Caco-2 (cell line): Measurements from ENCODE around the gene ASMT. TPM values are rescaled to one million over a fixed set of nuclear protein-coding genes. Genes with fewer than 3 reads are reported as not detected.

Experiments
- BruUV-seq: library from RNA; stranded (reverse); fragments of 400-500 nt; replicated peaks from 2 replicates; lab custom pipeline; 2021; lab: Mats Ljungman, UMichigan
- CTCF ChIA-PET: fragments of 300-600 bp; sonication (Branson Sonifier 250); formaldehyde crosslinking; loops from one replicate; lab custom pipeline; 2022; ENCODE audit warnings: antibody characterized with exemption; lab: Charles Lee
- POLR2A ChIA-PET: fragments of 300-600 bp; sonication (Branson Sonifier 250); formaldehyde crosslinking; loops from one replicate; lab custom pipeline; 2022; ENCODE audit warnings: antibody characterized with exemption; lab: Charles Lee
- DNase-seq, 2 experiments: peaks; one replicate each; pipeline versions ENCODE4 v3.0.0 to v3.0.0-alpha.2; 2020 to 2022
- H3K27me3 ChIP-seq: replicated peaks from 2 replicates; pipeline ENCODE4 v1.6.0; 2011; ENCODE audit warnings: low read length; ENCODE audit not compliant: control insufficient read depth, insufficient read depth
- H3K36me3 ChIP-seq: 2 replicates; pipeline ENCODE4 v1.5.1; 2011; ENCODE audit warnings: low read length; ENCODE audit not compliant: control insufficient read depth, insufficient read depth
- H3K4me1 ChIP-seq: fragments of 250-450 bp; sonication (Bioruptor Pico); 2 replicates; pipeline ENCODE4 v1.5.1; 2020; ENCODE audit warnings: mild to moderate bottlenecking
- H3K4me3 ChIP-seq: 2 replicates; pipeline ENCODE4 v1.5.1; 2011; ENCODE audit warnings: low read depth, mild to moderate bottlenecking, control low read depth, low read length
- H3K9me3 ChIP-seq: fragments of 250-450 bp; sonication (Bioruptor Pico); 2 replicates; pipeline ENCODE4 v1.5.1; 2020; ENCODE audit warnings: mild to moderate bottlenecking, moderate library complexity
- H3K27ac Mint-ChIP-seq: one replicate; pipeline ENCODE4 v1.8.0; 2022; ENCODE audit warnings: mixed read lengths; ENCODE audit not compliant: unreplicated experiment
- H3K27me3 Mint-ChIP-seq: one replicate; pipeline ENCODE4 v1.8.0; 2022; ENCODE audit warnings: mixed read lengths; ENCODE audit not compliant: insufficient read depth, unreplicated experiment
- H3K36me3 Mint-ChIP-seq: one replicate; pipeline ENCODE4 v1.8.0; 2022; ENCODE audit warnings: mild to moderate bottlenecking, mixed read lengths; ENCODE audit not compliant: insufficient read depth, unreplicated experiment
- H3K4me1 Mint-ChIP-seq: one replicate; pipeline ENCODE4 v1.8.0; 2022; ENCODE audit warnings: low read depth, mixed read lengths; ENCODE audit not compliant: unreplicated experiment
- H3K4me3 Mint-ChIP-seq: one replicate; pipeline ENCODE4 v1.8.0; 2022; ENCODE audit warnings: mild to moderate bottlenecking, moderate library complexity, mixed read lengths; ENCODE audit not compliant: unreplicated experiment
- H3K9me3 Mint-ChIP-seq: one replicate; pipeline ENCODE4 v1.8.0; 2022; ENCODE audit warnings: mixed read lengths; ENCODE audit not compliant: unreplicated experiment
- intact Hi-C: fragments of 100-400 bp; cut with micrococcal nuclease; formaldehyde crosslinking; loops from one replicate; pipeline ENCODE4 v1.10.0; 2022; ENCODE audit not compliant: unreplicated experiment
- total RNA-seq: library from RNA; stranded (reverse); gene quantifications from 2 replicates; pipeline ENCODE4 v1.2.3, GENCODE V29; 2022
- TF ChIP-seq, protein P1 (sequence below), 2 experiments: fragments of 200-600 bp in 1 of 2; IDR thresholded peaks; 1 replicate in 1 of 2; 2 replicates in 1 of 2; pipeline versions ENCODE4 v1.5.1 to v1.8.0; 2011 to 2022; ENCODE audit warnings: antibody characterized with exemption in 1 of 2, control low read depth in 1 of 2, inconsistent platforms in 1 of 2, low read depth in 1 of 2, low read length in 1 of 2, mild to moderate bottlenecking in 1 of 2, moderate library complexity in 1 of 2; ENCODE audit not compliant: insufficient read depth in 1 of 2, severe bottlenecking in 1 of 2, unreplicated experiment in 1 of 2

ASMT gene
- total RNA-seq, 1 experiment from 2014 or later = not detected

DNA sequence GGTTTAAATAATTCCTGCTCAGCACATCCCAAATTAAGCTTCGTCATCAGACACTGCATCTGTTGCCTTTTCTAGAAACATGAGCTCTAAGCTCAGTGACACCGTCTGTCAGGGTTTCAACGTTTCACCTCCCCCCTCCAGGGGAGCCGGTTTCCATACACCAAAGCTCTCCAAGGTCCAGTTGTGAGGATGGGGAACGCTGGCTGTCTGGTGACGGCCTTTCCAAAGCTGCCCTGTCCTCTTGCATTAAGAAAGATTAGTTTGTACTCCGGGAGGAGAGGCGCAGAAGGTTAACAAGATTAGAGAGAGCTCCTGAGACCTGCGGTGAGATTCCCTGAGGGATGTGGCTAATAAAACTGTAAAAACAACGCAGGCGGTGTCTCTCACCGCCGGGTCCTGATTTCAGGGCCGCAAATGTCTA, 43.2 kb downstream of the ASMT start:
- H3K4me1 ChIP-seq = no peaks in the 10 kb centered on the region
- Mint-ChIP-seq H3K9me3 (peaks cover 24% of the 10 kb centered on the region), H3K27ac (peak overlapping the region; percentile 52), H3K4me1 (peaks cover 8% of the 10 kb centered on the region), H3K36me3 (no peaks in the 10 kb centered on the region), H3K4me3 (peak overlapping the region; percentile 21), H3K27me3 (no peaks in the 10 kb centered on the region)
- TF ChIP-seq, protein P1, sequence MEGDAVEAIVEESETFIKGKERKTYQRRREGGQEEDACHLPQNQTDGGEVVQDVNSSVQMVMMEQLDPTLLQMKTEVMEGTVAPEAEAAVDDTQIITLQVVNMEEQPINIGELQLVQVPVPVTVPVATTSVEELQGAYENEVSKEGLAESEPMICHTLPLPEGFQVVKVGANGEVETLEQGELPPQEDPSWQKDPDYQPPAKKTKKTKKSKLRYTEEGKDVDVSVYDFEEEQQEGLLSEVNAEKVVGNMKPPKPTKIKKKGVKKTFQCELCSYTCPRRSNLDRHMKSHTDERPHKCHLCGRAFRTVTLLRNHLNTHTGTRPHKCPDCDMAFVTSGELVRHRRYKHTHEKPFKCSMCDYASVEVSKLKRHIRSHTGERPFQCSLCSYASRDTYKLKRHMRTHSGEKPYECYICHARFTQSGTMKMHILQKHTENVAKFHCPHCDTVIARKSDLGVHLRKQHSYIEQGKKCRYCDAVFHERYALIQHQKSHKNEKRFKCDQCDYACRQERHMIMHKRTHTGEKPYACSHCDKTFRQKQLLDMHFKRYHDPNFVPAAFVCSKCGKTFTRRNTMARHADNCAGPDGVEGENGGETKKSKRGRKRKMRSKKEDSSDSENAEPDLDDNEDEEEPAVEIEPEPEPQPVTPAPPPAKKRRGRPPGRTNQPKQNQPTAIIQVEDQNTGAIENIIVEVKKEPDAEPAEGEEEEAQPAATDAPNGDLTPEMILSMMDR (IDR thresholded peaks at IDR 0.05; ENCODE audit: insufficient read depth in 1 of 2, low read depth in 1 of 2, low read length in 1 of 2, severe bottlenecking in 1 of 2, unreplicated experiment in 1 of 2) = no peak
- no peaks in the 10 kb centered on the region for H3K9me3 ChIP-seq
- H3K27me3 ChIP-seq = no peaks in the 10 kb centered on the region
- H3K36me3 ChIP-seq = no peaks in the 10 kb centered on the region
- POLR2A ChIA-PET = no interaction called here
- intact Hi-C loops = no loop called here
- DNase-seq = no peak
- CTCF ChIA-PET = no interaction called here
- BruUV-seq = no TSS peak
- no peak overlapping the region for H3K4me3 ChIP-seq

DNA sequence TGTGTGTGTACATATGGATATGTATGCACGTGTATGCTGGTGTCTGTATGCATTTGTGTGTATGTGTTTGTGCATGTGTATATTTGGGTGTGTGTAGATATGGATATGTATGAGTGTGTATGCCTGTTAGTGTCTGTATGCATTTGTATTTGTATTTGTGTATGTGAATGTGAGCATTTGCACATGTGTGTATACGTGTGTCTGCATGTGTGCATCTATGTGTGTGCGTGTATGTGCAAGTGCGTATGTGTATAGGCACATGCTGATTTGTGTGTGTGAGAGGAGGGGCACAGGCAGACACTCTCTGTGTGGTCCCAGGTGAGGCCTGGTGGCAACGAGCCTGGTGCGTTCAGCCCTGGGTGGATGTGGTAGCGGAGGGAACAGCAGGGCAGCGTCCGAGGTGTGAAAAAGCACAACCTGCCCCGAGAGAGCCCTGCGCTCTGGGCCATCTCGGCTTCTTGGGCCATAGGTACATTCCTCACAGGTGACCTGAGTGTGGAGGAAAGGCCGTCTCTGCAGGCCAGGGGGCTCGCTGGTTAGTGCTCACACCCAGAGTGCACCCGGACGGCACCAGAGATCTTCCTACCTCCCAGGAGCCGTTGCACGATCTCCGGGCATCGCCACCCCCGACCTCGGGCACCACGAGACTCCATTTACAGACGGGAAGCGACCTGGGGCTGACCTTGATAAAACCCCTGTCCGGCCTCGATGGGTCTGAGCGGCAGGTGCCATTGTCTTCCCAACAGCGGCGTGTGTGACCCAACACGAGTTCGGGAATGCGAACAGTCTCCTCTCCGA, 45.0 kb downstream of the ASMT start:
- no peaks in the 10 kb centered on the region for H3K36me3 ChIP-seq
- no peak overlapping the region for H3K4me3 Mint-ChIP-seq
- H3K27me3 ChIP-seq = no peaks in the 10 kb centered on the region
- peaks cover 8% of the 10 kb centered on the region for H3K4me1 Mint-ChIP-seq
- POLR2A ChIA-PET = no interaction called here
- H3K9me3 ChIP-seq = no peaks in the 10 kb centered on the region
- CTCF ChIA-PET = no interaction called here
- H3K27me3 Mint-ChIP-seq = no peaks in the 10 kb centered on the region
- H3K4me3 ChIP-seq = no peak overlapping the region
- peaks cover 24% of the 10 kb centered on the region for H3K9me3 Mint-ChIP-seq
- TF ChIP-seq, protein P1 (IDR thresholded peaks at IDR 0.05; ENCODE audit: insufficient read depth in 1 of 2, low read depth in 1 of 2, low read length in 1 of 2, severe bottlenecking in 1 of 2, unreplicated experiment in 1 of 2) = no peak
- intact Hi-C loops = no loop called here
- no peaks in the 10 kb centered on the region for H3K4me1 ChIP-seq
- no peak for DNase-seq
- H3K27ac Mint-ChIP-seq = no peak overlapping the region
- no peaks in the 10 kb centered on the region for H3K36me3 Mint-ChIP-seq
- no TSS peak for BruUV-seq

GRCh38 chrX:1661048-1661921, 46.4 kb downstream of the ASMT start:
- peak in 1 of 2 experiments; percentile 57 for DNase-seq
- Histone ChIP-seq H3K36me3 (no peaks in the 10 kb centered on the region), H3K27me3 (no peaks in the 10 kb centered on the region), H3K9me3 (no peaks in the 10 kb centered on the region), H3K4me3 (no peak overlapping the region), H3K4me1 (no peaks in the 10 kb centered on the region)
- no peaks in the 10 kb centered on the region for H3K36me3 Mint-ChIP-seq
- intact Hi-C loops = no loop called here
- H3K27me3 Mint-ChIP-seq = no peaks in the 10 kb centered on the region
- peaks cover 23% of the 10 kb centered on the region for H3K9me3 Mint-ChIP-seq
- no peak overlapping the region for H3K27ac Mint-ChIP-seq
- TF ChIP-seq, protein P1 (IDR thresholded peaks at IDR 0.05; ENCODE audit: insufficient read depth in 1 of 2, low read depth in 1 of 2, low read length in 1 of 2, severe bottlenecking in 1 of 2, unreplicated experiment in 1 of 2) = no peak
- H3K4me1 Mint-ChIP-seq = peaks cover 8% of the 10 kb centered on the region
- POLR2A ChIA-PET = no interaction called here
- CTCF ChIA-PET = no interaction called here
- BruUV-seq = no TSS peak
- H3K4me3 Mint-ChIP-seq = no peak overlapping the region
